CD14-positive monocyte (primary cell): ENCODE results near the gene TMEM147. TPM values are rescaled to one million over a fixed set of nuclear protein-coding genes. Genes with fewer than 3 reads are reported as not detected.

Experiments used
- DNase-seq, 3 donors: peaks; one replicate each; pipeline ENCODE4 v3.0.0-alpha.2; 2011 to 2022
- H2AFZ ChIP-seq: 2 replicates; pipeline ENCODE4 v1.6.0; 2012; ENCODE audit warnings: mild to moderate bottlenecking, low read depth, low read length, inconsistent platforms; ENCODE audit not compliant: insufficient read depth, poor library complexity, severe bottlenecking
- H3K27ac ChIP-seq, 2 donors: 1 replicate in 1 of 2; 2 replicates in 1 of 2; pipeline ENCODE4 v1.5.1; 2012 to 2013; ENCODE audit warnings: low read length in 2 of 2, control low read depth in 1 of 2, inconsistent platforms in 1 of 2, low read depth in 1 of 2, mild to moderate bottlenecking in 1 of 2
- H3K27me3 ChIP-seq, 2 donors: one replicate each; pipeline versions ENCODE4 v1.6.0 to v1.6.1; 2011 to 2013; ENCODE audit warnings: low read length in 2 of 2; ENCODE audit not compliant: control insufficient read depth in 2 of 2, insufficient read depth in 2 of 2
- H3K36me3 ChIP-seq, 2 donors: replicated peaks in 1 of 2; 1 replicate in 1 of 2; 2 replicates in 1 of 2; pipeline versions ENCODE4 v1.5.1 to v1.6.1; 2012 to 2013; ENCODE audit warnings: low read length in 2 of 2, control low read depth in 1 of 2, inconsistent platforms in 1 of 2, mild to moderate bottlenecking in 1 of 2; ENCODE audit not compliant: insufficient read depth in 2 of 2, control insufficient read depth in 1 of 2
- H3K4me1 ChIP-seq, 2 donors: 1 replicate in 1 of 2; 2 replicates in 1 of 2; pipeline versions ENCODE4 v1.5.1 to v1.6.1; 2012 to 2013; ENCODE audit warnings: low read length in 2 of 2, control low read depth in 1 of 2, inconsistent platforms in 1 of 2, mild to moderate bottlenecking in 1 of 2, moderate library complexity in 1 of 2; ENCODE audit not compliant: insufficient read depth in 2 of 2, control insufficient read depth in 1 of 2
- H3K4me2 ChIP-seq: replicated peaks from 2 replicates; pipeline ENCODE3; 2012; ENCODE audit warnings: low read length, moderate library complexity, mild to moderate bottlenecking; ENCODE audit not compliant: poor library complexity, severe bottlenecking; ENCODE audit errors: extremely low read depth
- H3K4me3 ChIP-seq, 3 experiments: fragments of 200-600 bp in 1 of 3; sonication (generic) in 1 of 3; replicated peaks in 1 of 3; 1 replicate in 2 of 3; 2 replicates in 1 of 3; pipeline ENCODE4 v1.5.1; 2011 to 2013; ENCODE audit warnings: low read length in 3 of 3, mild to moderate bottlenecking in 3 of 3, control low read depth in 2 of 3, low read depth in 2 of 3, inconsistent platforms in 1 of 3, moderate library complexity in 1 of 3
- H3K79me2 ChIP-seq: 2 replicates; pipeline ENCODE4 v1.6.0; 2012; ENCODE audit warnings: mild to moderate bottlenecking, control low read depth, inconsistent platforms, low read length, moderate library complexity; ENCODE audit not compliant: insufficient read depth
- H3K9ac ChIP-seq: 2 replicates; pipeline ENCODE4 v1.6.0; 2017; ENCODE audit warnings: low read length, mild to moderate bottlenecking; ENCODE audit not compliant: insufficient read depth, poor library complexity, severe bottlenecking
- H3K9me3 ChIP-seq, 2 donors: replicated peaks in 1 of 2; 1 replicate in 1 of 2; 2 replicates in 1 of 2; pipeline versions ENCODE4 v1.5.1 to v1.6.1; 2012 to 2013; ENCODE audit warnings: low read length in 2 of 2, control low read depth in 1 of 2; ENCODE audit not compliant: control insufficient read depth in 1 of 2, insufficient read depth in 1 of 2
- H4K20me1 ChIP-seq: 2 replicates; pipeline ENCODE4 v1.6.0; 2012; ENCODE audit warnings: mild to moderate bottlenecking, low read length, control low read depth, moderate library complexity; ENCODE audit not compliant: insufficient read depth
- H3K27ac Mint-ChIP-seq, 7 donors: one replicate each; pipeline ENCODE4 v1.8.0; 2020; ENCODE audit warnings: mild to moderate bottlenecking in 7 of 7, mixed read lengths in 7 of 7, moderate library complexity in 6 of 7, inconsistent platforms in 2 of 7
- H3K27me3 Mint-ChIP-seq, 3 donors: one replicate each; pipeline ENCODE4 v1.8.0; 2021 to 2022; ENCODE audit warnings: low read depth in 3 of 3, mild to moderate bottlenecking in 3 of 3, mixed read lengths in 3 of 3, moderate library complexity in 3 of 3, inconsistent platforms in 1 of 3
- H3K36me3 Mint-ChIP-seq, 2 donors: one replicate each; pipeline ENCODE4 v1.8.0; 2020; ENCODE audit warnings: mixed read lengths in 2 of 2, inconsistent platforms in 1 of 2, mild to moderate bottlenecking in 1 of 2
- H3K4me1 Mint-ChIP-seq: one replicate; pipeline ENCODE4 v1.8.0; 2020; ENCODE audit warnings: mild to moderate bottlenecking, mixed read lengths
- H3K4me3 Mint-ChIP-seq, 2 donors: one replicate each; pipeline ENCODE4 v1.8.0; 2020; ENCODE audit warnings: mild to moderate bottlenecking in 2 of 2, mixed read lengths in 2 of 2, moderate library complexity in 1 of 2
- H3K9me3 Mint-ChIP-seq, 7 donors: one replicate each; pipeline ENCODE4 v1.8.0; 2020 to 2022; ENCODE audit warnings: mixed read lengths in 7 of 7, mild to moderate bottlenecking in 6 of 7, moderate library complexity in 6 of 7, inconsistent platforms in 2 of 7
- WGBS: methylation state at CpG from one replicate; pipeline ENCODE4 v1.1.5; 2013; ENCODE audit warnings: missing lambda C conversion rate; ENCODE audit not compliant: insufficient coverage; 5-methylcytosine and 5-hydroxymethylcytosine counted together
- intact Hi-C, 2 donors: fragments of 100-400 bp; cut with micrococcal nuclease; formaldehyde crosslinking; loops; one replicate each; pipeline versions ENCODE4 v1.15.0 to v1.15.1; 2023
- polyA plus RNA-seq, 3 donors: library from polyadenylated mRNA; depleted of rRNA in 1 of 3; unstranded in 2 of 3; stranded (reverse) in 1 of 3; fragments of 300-500 nt in 2 of 3; fragments of >200 nt in 1 of 3; fragmentation: Illumina TruSeq in 2 of 3; gene quantifications; 1 replicate in 2 of 3; 2 replicates in 1 of 3; pipeline ENCODE4 v1.2.3, GENCODE V29; 2012 to 2021
- TF ChIP-seq, protein P1 (sequence below): fragments of 200-600 bp; IDR thresholded peaks from one replicate; pipeline ENCODE4 v1.8.0; 2022; ENCODE audit warnings: antibody characterized with exemption, mild to moderate bottlenecking

Gene TMEM147
- polyA plus RNA-seq, 3 donors: 75.5 to 165 (median 165) TPM

DNA sequence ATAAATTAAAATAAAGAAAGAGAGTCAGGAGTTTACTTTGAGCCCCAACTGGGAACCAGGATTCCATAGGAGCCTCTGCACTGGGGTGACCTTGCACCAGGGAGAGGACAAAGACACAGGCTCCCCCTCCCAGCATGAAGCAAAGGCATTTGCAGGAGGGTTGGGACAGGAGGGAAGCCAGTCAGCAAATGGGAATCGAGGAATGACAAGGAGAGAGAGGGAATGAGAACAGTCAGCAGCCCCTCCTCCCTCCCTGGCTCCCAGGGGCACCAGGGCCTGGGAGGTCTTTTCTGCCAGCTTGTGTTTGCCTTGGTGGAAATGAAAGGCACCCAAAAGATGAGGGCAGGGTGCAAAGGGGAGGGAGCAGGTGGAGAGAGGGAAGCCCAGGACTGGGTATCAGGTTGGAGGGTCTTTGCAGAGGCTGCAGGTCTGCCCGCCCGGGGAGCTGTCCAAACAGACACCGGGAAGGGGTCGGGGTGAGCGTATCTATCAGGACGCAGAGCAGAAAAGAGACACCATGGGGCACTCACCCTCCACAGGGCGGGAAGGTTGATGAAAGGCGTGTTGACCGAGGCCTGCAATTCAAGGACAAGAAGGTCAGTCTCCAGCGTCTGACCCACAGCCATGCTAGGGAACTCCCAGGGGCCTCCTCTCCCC lies 21.1 kb upstream of the TMEM147 start:
- intact Hi-C loops: no loop called here
- H3K4me3 Mint-ChIP-seq: no peak overlapping the region
- 86% methylated on average over 10 of the region's 11 CpGs for WGBS
- H3K36me3 ChIP-seq: no peaks in the 10 kb centered on the region
- H3K36me3 Mint-ChIP-seq: no peaks in the 10 kb centered on the region
- H3K4me3 ChIP-seq: no peak overlapping the region
- no peaks in the 10 kb centered on the region for H4K20me1 ChIP-seq
- peaks cover 1% of the 10 kb centered on the region for H3K4me1 Mint-ChIP-seq
- no peak overlapping the region for H3K9ac ChIP-seq
- H3K27me3 Mint-ChIP-seq: peaks cover 10 to 14% (median 11%) of the 10 kb centered on the region in 3 donors
- TF ChIP-seq, protein P1, sequence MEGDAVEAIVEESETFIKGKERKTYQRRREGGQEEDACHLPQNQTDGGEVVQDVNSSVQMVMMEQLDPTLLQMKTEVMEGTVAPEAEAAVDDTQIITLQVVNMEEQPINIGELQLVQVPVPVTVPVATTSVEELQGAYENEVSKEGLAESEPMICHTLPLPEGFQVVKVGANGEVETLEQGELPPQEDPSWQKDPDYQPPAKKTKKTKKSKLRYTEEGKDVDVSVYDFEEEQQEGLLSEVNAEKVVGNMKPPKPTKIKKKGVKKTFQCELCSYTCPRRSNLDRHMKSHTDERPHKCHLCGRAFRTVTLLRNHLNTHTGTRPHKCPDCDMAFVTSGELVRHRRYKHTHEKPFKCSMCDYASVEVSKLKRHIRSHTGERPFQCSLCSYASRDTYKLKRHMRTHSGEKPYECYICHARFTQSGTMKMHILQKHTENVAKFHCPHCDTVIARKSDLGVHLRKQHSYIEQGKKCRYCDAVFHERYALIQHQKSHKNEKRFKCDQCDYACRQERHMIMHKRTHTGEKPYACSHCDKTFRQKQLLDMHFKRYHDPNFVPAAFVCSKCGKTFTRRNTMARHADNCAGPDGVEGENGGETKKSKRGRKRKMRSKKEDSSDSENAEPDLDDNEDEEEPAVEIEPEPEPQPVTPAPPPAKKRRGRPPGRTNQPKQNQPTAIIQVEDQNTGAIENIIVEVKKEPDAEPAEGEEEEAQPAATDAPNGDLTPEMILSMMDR: no peak
- H3K79me2 ChIP-seq: no peaks in the 10 kb centered on the region
- H2AFZ ChIP-seq: no peak overlapping the region
- no peak for DNase-seq
- H3K9me3 ChIP-seq: no peaks in the 10 kb centered on the region
- no peak overlapping the region for H3K4me2 ChIP-seq
- H3K27ac Mint-ChIP-seq: peak overlapping the region in 1 of 7 donors; percentile 52
- H3K4me1 ChIP-seq: no peaks in the 10 kb centered on the region
- peaks cover 0 to under 1% of the 10 kb centered on the region in 2 donors for H3K27me3 ChIP-seq
- H3K9me3 Mint-ChIP-seq: no peaks in the 10 kb centered on the region
- H3K27ac ChIP-seq: no peak overlapping the region

DNA sequence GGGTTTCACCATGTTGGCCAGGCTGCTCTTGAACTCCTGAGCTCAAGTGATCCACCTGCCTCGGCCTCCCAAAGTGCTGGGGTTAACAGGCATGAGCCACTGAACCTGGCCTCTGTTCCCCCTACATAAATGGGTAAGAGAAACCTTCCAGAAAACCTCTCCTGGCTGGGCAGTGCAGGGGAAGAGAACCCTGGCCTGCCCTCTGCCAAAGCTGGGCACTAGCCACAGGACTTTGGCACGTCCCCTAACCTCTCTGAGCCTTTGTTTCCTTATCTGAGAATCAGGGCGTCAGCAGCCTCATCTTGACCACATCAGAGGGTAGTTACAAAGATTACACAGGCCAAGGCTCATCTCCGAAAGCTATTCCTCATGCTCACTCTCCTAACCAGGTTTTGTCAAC lies 19.6 kb upstream of the TMEM147 start:
- Mint-ChIP-seq H3K27me3 (peaks cover 11 to 16% (median 16%) of the 10 kb centered on the region in 3 donors), H3K36me3 (no peaks in the 10 kb centered on the region), H3K4me3 (no peak overlapping the region), H3K9me3 (no peaks in the 10 kb centered on the region), H3K27ac (no peak overlapping the region), H3K4me1 (no peaks in the 10 kb centered on the region)
- Histone ChIP-seq H4K20me1 (no peaks in the 10 kb centered on the region), H3K27me3 (peaks cover 0 to 5% of the 10 kb centered on the region in 2 donors), H3K4me1 (no peaks in the 10 kb centered on the region), H3K36me3 (no peaks in the 10 kb centered on the region), H2AFZ (no peak overlapping the region), H3K4me2 (no peak overlapping the region), H3K9me3 (no peaks in the 10 kb centered on the region), H3K79me2 (no peaks in the 10 kb centered on the region), H3K4me3 (no peak overlapping the region), H3K9ac (no peak overlapping the region), H3K27ac (no peak overlapping the region)
- intact Hi-C loops: no loop called here
- TF ChIP-seq, protein P1: no peak
- WGBS: 96% methylated on average over 3 of the region's 4 CpGs
- DNase-seq: no peak
